ENCODE data around the gene FMN2.

DNA sequence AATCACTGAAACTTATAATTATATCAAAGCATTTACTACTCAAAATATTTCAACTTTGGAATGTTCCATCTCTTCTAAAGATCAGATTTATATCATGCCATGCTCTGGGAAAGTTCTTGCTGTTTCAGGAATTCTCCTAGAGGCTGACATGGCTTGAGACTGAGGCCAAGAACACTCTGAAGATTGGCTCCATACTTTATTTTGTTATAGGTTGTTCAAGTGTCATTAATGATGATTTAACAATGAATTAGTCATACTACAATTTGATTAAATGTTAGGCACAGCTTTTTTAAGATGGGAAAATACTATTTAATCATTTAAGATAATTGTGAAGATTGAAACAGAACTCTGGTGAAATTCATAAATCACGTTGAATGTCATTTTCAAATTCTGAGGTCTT, 264.9 kb downstream of the FMN2 start:
- TF ChIP-seq POLR2AphosphoS5 (IDR thresholded peaks at IDR 0.05; ENCODE audit: low read depth, low read length) (no peak), FOXP2 (optimal IDR thresholded peaks at IDR 0.05; ENCODE audit: borderline replicate concordance, extremely low read depth, extremely low read length, insufficient read depth) (no peak), TAF1 (IDR thresholded peaks at IDR 0.05; ENCODE audit: borderline replicate concordance, insufficient read depth, low read length) (no peak)
- TF ChIP-seq, protein P1, sequence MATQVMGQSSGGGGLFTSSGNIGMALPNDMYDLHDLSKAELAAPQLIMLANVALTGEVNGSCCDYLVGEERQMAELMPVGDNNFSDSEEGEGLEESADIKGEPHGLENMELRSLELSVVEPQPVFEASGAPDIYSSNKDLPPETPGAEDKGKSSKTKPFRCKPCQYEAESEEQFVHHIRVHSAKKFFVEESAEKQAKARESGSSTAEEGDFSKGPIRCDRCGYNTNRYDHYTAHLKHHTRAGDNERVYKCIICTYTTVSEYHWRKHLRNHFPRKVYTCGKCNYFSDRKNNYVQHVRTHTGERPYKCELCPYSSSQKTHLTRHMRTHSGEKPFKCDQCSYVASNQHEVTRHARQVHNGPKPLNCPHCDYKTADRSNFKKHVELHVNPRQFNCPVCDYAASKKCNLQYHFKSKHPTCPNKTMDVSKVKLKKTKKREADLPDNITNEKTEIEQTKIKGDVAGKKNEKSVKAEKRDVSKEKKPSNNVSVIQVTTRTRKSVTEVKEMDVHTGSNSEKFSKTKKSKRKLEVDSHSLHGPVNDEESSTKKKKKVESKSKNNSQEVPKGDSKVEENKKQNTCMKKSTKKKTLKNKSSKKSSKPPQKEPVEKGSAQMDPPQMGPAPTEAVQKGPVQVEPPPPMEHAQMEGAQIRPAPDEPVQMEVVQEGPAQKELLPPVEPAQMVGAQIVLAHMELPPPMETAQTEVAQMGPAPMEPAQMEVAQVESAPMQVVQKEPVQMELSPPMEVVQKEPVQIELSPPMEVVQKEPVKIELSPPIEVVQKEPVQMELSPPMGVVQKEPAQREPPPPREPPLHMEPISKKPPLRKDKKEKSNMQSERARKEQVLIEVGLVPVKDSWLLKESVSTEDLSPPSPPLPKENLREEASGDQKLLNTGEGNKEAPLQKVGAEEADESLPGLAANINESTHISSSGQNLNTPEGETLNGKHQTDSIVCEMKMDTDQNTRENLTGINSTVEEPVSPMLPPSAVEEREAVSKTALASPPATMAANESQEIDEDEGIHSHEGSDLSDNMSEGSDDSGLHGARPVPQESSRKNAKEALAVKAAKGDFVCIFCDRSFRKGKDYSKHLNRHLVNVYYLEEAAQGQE (IDR thresholded peaks at IDR 0.05; ENCODE audit: insufficient read depth in 1 of 2, low read depth in 2 of 2, low read length in 2 of 2) = no peak

All from PFSK-1 (cell line).